HUES64 (cell line): ENCODE data around the gene MRPS11.
"Not testable (repeated sequence)": the region's sequence is repeated elsewhere in the genome, so short reads cannot be mapped to it uniquely, and the experiment has no call there.

ENCODE experiments used
- H3K27ac ChIP-seq: 2 replicates; pipeline ENCODE4 v1.7.0; 2013; ENCODE audit warnings: low read depth, low read length, inconsistent platforms
- H3K27me3 ChIP-seq: 2 replicates; pipeline ENCODE4 v1.6.1; 2013; ENCODE audit warnings: mild to moderate bottlenecking, low read length; ENCODE audit not compliant: insufficient read depth
- H3K36me3 ChIP-seq: 2 replicates; pipeline ENCODE4 v1.6.1; 2013; ENCODE audit warnings: mild to moderate bottlenecking, low read length; ENCODE audit not compliant: insufficient read depth
- H3K4me1 ChIP-seq: 2 replicates; pipeline ENCODE4 v1.6.1; 2013; ENCODE audit warnings: mild to moderate bottlenecking, low read length, moderate library complexity; ENCODE audit not compliant: insufficient read depth
- H3K4me3 ChIP-seq: 2 replicates; pipeline ENCODE4 v1.5.1; 2013; ENCODE audit warnings: mild to moderate bottlenecking, low read length, moderate library complexity
- H3K9ac ChIP-seq: 2 replicates; pipeline ENCODE4 v1.6.1; 2013; ENCODE audit warnings: mild to moderate bottlenecking, low read depth, low read length
- H3K9me3 ChIP-seq: 2 replicates; pipeline ENCODE4 v1.6.1; 2013; ENCODE audit warnings: low read depth, low read length; ENCODE audit not compliant: insufficient read depth
- WGBS: fragments of 150-250, 120-280 bp; methylation state at CpG from one replicate; pipeline ENCODE4 v1.1.7; 2013; ENCODE audit warnings: missing lambda C conversion rate; 5-methylcytosine and 5-hydroxymethylcytosine counted together

Gene MRPS11

DNA sequence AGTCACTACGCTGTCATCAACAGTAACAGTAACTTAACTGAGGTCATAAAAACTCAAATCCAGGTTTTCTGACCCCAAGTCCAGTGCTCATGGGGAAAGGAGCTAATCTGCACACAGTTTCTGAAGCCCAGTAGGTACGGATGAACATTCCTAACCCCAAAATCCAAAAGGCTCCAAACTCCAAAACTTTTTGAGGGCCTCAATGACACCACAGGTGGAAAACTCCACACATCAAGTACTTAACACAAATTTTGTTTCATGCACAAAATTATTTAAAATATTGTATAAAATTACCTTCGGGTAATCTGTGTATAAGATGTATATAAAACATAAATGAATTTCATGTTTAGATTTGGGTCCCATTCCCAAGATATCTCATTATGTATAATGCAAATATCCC is 10.8 kb upstream of the MRPS11 start:
- Histone ChIP-seq H3K9ac (no peak overlapping the region), H3K36me3 (peaks cover 39% of the 10 kb centered on the region), H3K27ac (no peak overlapping the region), H3K27me3 (no peaks in the 10 kb centered on the region), H3K4me3 (no peak overlapping the region), H3K4me1 (no peaks in the 10 kb centered on the region), H3K9me3 (no peaks in the 10 kb centered on the region)
- WGBS: 97% methylated on average over 2 of the region's 3 CpGs

DNA sequence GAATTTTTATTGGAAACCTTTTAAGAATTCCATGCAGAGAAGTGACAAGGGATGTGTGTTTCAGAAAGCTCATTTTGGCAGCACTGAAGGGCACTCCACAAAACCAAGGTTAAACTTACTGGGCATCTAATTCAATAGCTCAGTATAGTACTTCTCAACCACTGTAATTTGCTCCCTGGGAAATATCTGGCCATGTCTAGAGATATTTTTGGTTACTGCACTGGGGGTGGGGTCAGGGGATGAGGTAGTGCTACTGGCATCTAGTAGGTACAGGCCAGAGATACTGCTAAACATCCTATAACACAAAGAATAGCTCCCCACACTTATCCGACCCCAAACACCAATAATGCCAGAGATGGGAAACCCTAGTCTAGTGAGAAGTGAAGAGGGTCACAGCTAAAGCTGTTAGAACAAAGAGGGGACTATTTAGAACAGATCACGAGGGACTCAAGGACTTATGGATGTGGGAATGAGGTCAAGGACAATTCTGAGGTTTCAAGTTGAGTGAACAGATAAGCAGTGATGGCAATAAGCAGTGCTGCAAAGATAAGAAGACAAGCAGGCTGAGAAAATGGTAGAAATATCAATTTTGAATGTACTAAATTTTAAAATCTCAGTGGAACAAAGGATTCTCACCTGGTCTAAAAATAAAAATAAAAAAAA is 3.5 kb upstream of the MRPS11 start:
- 0 out of 2 replicates have a peak, but pooled peaks cover 5% of the 10 kb centered on the region for H3K4me1 ChIP-seq
- H3K9me3 ChIP-seq: no peaks in the 10 kb centered on the region
- H3K27me3 ChIP-seq: no peaks in the 10 kb centered on the region
- H3K36me3 ChIP-seq: peaks cover 65% of the 10 kb centered on the region
- WGBS: 92% methylated on average over 1 of the region's 2 CpGs
- no peak overlapping the region for H3K9ac ChIP-seq
- no peak overlapping the region for H3K27ac ChIP-seq
- no peak overlapping the region for H3K4me3 ChIP-seq

DNA sequence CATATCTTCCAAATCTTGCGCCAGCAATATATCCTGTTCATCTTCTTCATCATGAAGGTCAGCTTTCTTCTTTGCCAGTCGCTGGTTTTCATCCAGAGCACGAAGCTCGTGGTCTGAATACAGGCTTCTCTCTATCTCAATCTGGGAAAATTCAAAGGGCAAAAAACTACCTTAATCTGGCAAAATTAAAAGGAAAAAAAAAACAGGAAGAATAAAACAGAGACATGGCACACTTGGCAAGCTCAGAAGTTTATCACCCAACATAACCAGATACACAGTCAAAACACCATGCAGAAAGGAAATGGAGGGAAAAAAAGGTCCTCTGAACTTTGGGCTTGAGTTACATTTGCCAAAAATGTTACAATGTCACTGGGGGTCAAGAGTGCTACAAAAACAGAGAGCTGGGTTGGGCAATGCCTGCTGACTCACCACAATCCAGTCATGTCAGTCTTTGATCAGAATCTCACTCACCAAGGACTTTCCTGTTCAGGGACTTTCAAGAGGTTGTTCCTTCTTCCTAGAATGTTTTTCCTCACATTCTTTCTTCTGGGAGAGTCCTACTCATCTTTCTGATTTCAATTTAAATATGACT is 1.8 kb upstream of the MRPS11 start:
- Histone ChIP-seq H3K4me1 (0 out of 2 replicates have a peak, but pooled peaks cover 5% of the 10 kb centered on the region), H3K9me3 (no peaks in the 10 kb centered on the region), H3K36me3 (peaks cover 56% of the 10 kb centered on the region), H3K9ac (no peak overlapping the region), H3K27ac (no peak overlapping the region), H3K27me3 (no peaks in the 10 kb centered on the region), H3K4me3 (peak overlapping the region; percentile 81)
- WGBS: 91% methylated on average over 4 of the region's 4 CpGs

DNA sequence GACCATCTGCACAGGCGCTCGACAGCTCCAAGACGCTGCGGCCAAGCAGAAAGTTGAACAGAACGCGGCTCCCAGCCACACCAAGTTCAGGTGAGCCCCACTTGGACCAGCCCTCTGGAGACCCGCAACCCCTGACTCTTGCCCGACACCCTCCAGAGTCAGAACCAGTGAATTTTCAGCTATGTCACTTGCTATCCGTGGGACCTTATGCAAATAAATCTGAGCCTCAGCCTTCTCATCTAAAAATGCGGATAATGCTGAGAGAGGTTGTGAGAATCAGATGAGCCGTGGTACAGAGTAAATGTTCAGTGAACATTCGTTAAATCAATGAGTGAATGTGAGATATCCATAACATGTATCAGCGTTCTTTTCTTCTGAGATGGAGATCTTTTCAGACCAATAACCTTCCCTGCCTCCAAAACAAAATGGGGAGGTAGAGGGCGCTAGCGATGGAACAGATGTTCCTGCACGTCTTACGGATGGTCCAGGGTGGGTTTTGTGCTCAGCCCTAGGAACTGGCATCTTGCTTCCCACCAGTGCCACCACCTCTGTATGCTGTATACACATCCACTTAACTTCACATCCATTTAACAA is 524 bp downstream of the MRPS11 start:
- H3K27me3 ChIP-seq: no peaks in the 10 kb centered on the region
- no peaks in the 10 kb centered on the region for H3K9me3 ChIP-seq
- H3K27ac ChIP-seq: no peak overlapping the region
- H3K36me3 ChIP-seq: peaks cover 44% of the 10 kb centered on the region
- 3% methylated on average over 16 of the region's 17 CpGs for WGBS
- peak overlapping the region; percentile 81 for H3K4me3 ChIP-seq
- 0 out of 2 replicates have a peak, but pooled peaks cover 5% of the 10 kb centered on the region for H3K4me1 ChIP-seq
- peak overlapping the region; percentile 97 for H3K9ac ChIP-seq

DNA sequence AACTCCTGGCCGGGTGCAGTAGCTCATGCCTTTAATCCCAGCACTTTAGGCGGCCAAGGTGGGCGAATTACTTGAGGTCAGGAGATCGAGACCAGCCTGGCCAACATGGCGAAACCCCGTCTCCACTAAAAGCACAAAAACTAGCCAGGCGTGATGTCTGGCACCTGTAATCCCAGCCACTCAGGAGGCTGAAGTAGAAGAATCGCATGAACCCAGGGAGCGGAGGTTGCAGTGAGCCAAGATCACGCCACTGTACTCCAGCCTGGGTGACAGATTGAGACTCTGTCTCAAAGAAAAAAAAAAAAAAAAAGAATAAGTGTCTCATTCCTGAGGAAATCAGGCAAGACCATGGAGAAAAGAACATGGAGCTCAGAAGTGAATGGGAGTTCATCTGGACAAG is 1.2 kb downstream of the MRPS11 start:
- H3K36me3 ChIP-seq: peaks cover 44% of the 10 kb centered on the region

DNA sequence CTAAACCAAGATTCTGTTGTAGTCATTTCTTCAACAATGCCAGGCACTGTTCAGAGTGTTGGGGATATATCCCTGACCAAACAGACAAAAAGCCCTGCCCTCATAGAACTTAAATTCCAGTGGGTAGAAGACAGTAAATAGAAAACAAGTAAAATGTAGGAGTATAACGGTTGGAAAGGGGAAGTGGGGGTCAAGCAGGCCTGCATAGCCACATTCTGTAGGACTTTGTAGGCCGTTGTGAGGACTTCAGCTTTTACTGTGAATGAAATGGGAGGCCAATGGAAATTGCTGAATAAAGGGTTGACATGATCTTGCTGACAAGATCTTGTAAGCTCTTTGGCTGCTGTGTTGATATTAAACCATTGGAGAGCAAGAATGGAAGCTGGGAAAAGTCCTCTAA is 1.8 kb downstream of the MRPS11 start:
- Histone ChIP-seq H3K4me3 (no peak overlapping the region), H3K36me3 (peaks cover 38% of the 10 kb centered on the region), H3K9ac (no peak overlapping the region), H3K4me1 (0 out of 2 replicates have a peak, but pooled peaks cover 5% of the 10 kb centered on the region), H3K27me3 (no peaks in the 10 kb centered on the region), H3K27ac (no peak overlapping the region), H3K9me3 (no peaks in the 10 kb centered on the region)
- 94% methylated on average over 2 of the region's 2 CpGs for WGBS

More for the DNA sequence above, 1.2 kb downstream of the MRPS11 start:
- not testable (repeated sequence) for H3K27me3 ChIP-seq, H3K9ac ChIP-seq, H3K27ac ChIP-seq, H3K4me1 ChIP-seq, H3K9me3 ChIP-seq
- WGBS: 95% methylated on average over 10 of the region's 10 CpGs
- H3K4me3 ChIP-seq: peak overlapping the region; percentile 81

DNA sequence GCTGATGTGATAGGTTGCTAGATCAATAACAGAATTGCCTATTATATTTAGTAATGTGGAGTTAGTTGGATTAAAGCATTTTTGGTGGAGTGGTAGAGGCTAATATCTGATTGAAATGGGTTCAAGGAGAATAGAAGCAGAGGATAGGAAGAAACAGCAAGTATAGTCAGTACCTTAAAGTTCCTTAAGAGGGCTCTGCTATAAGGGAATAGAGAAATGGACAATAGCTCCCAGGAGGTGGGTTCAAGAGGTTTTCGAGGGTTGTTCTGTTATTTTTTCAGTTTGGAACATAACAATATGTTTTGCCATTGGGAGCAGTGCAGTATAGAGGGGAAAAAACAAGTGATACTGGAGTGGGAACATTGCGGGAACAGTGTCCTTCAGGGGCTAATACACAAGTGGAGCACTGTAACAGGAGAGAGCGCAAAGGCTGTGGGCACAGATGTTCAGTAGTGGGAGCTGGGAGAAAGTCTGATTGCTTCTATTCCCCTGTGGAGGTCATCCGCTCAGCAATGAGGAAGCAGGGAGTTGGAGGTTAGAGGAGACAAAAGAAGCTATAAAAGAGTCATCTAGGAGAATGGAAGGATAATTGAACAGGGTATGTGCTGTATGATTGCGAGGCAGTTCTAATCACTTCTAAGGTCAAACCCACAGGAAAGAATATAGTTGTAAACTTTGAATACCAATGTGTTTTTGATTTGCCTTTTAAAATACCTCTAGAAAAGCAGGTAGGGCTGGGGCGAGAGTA is 3.3 kb downstream of the MRPS11 start:
- no peak overlapping the region for H3K4me3 ChIP-seq
- no peaks in the 10 kb centered on the region for H3K9me3 ChIP-seq
- H3K36me3 ChIP-seq: peaks cover 35% of the 10 kb centered on the region
- no peak overlapping the region for H3K27ac ChIP-seq
- no peaks in the 10 kb centered on the region for H3K27me3 ChIP-seq
- no peak overlapping the region for H3K9ac ChIP-seq
- H3K4me1 ChIP-seq: 0 out of 2 replicates have a peak, but pooled peaks cover 5% of the 10 kb centered on the region
- 92% methylated on average over 5 of the region's 6 CpGs for WGBS

DNA sequence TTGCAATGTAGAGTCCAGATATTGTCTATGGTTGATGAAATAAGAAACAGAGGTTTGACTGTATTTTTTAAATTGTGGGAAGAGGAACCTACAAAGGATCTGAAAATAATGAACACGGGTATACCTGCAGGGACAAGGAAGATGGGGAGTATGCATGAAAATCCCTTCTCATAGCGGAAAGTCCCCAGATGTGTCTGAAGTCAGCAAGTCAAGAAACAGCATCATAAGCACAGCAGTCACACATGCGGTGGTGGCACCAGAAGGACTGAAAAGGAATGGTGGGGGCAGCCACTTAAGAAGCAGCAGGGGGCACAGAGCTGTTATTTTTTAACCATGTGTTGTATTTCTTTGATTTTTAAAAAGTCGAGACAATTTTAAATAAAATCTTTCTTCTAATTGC is 4.7 kb downstream of the MRPS11 start:
- no peaks in the 10 kb centered on the region for H3K27me3 ChIP-seq
- WGBS: 76% methylated on average over 3 of the region's 4 CpGs
- H3K9me3 ChIP-seq: no peaks in the 10 kb centered on the region
- no peak overlapping the region for H3K4me3 ChIP-seq
- H3K27ac ChIP-seq: no peak overlapping the region
- H3K4me1 ChIP-seq: no peaks in the 10 kb centered on the region; the same call in 1 of the 2 replicates
- peaks cover 42% of the 10 kb centered on the region for H3K36me3 ChIP-seq
- H3K9ac ChIP-seq: no peak overlapping the region

DNA sequence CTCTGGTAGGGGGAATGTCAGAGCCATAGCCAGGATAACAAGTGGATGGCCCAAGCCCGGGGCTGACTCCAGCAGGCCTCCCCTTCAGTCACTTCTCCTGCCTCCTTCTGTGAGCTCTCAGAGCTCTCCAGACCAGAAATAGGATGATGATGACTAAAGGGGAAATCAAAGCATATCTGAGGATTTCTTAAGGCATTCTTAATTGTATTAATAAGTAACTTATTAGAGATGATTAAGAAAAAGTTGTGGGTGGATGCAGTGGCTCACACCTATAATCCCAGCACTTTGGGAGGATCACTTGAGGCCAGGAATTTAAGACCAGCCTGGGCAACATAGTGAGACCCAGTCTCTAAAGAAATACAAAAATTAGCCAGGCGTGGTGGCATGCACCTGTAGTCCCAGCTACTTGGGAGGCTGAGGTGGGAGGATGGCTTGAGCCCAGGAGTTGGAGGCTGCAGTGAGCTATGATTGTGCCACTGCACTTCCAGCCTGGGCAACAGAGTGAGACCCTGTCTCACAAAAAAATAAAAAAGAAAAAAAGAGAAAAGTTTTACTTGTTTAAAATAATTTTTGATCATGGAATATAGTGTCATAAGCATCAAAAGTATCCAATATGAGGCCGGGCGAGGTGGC is 6.3 kb downstream of the MRPS11 start:
- H3K9me3 ChIP-seq, H3K27me3 ChIP-seq, H3K9ac ChIP-seq, H3K4me1 ChIP-seq, H3K27ac ChIP-seq, H3K4me3 ChIP-seq: not testable (repeated sequence)
- H3K36me3 ChIP-seq: peaks cover 56% of the 10 kb centered on the region
- 95% methylated on average over 4 of the region's 4 CpGs for WGBS

DNA sequence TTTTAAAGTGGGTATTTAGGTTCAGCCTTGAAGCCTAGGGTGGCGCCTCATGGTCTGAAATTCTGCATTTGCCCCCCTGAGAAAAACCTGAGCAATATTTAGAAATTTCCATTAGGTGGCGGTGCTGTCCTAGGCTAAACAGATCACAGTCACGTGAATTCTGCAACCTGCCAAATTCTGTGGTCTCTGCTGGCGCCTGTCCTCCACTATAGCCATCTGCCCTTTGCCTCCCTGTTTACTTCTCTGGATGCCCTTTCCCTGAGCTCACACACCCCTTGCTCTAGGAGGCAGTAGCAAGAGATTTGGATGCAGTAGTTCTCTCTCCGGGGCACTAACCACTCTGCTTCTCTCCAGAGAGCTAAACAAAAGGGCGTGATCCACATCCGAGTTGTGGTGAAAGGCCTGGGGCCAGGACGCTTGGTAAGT is 9.1 kb downstream of the MRPS11 start:
- WGBS: 67% methylated on average over 8 of the region's 8 CpGs
- peaks cover 46% of the 10 kb centered on the region for H3K36me3 ChIP-seq
- H3K9me3 ChIP-seq: no peaks in the 10 kb centered on the region

More for the DNA sequence above, 9.1 kb downstream of the MRPS11 start:
- Histone ChIP-seq H3K4me3 (no peak overlapping the region), H3K27me3 (no peaks in the 10 kb centered on the region), H3K9ac (no peak overlapping the region), H3K27ac (no peak overlapping the region), H3K4me1 (no peaks in the 10 kb centered on the region; the same call in 1 of the 2 replicates)
